CD4-positive, alpha-beta T cell treated with Interleukin-17A for 4 hours (primary cell): ENCODE results near the gene BBC3.

ENCODE experiments used
- DNase-seq: peaks from one replicate; pipeline ENCODE4 v3.0.0-alpha.2; 2020; ENCODE audit warnings: mixed read lengths

Gene BBC3

DNA sequence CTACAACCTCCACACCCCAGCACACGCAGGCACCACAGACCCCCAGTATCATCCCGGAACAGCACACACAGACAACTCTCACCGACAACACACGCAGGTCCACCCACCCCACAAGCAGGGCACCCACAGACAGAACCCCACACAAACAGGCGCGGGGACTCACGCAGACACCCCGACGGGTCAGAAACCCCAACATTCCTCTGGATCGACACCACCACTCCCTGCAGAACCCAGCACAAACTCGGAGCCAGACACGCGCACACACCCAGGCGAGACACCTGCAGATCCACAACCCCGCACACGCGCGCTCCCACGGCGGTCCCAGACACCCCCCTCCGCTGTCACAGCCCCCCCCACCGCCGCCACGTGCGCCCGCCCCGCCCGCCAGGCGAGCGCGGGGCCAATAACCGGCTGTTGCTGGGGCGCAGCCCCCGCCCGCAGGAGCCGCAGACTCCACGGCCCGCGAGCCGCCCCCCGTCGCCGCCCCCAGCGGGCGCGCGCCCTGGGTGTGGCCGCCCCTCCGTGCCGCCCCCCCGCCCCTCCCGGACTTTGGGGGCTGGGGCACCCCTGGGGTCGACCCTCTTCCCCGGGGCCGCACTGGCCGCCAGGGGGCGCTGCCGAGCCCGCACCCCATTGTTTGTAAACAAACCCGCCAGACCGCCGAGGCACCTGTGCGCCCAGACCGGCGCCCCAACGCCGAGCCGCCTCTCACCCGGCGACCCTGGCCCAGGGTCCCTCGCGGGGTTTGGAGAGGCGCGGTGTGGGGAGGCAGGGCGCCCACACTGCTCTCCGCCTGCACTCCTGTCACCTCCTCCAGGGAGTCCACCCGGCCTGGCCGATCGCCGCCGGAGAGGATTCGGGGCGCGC, 712 bp downstream of the BBC3 start:
- DNase-seq: peak; percentile 86

DNA sequence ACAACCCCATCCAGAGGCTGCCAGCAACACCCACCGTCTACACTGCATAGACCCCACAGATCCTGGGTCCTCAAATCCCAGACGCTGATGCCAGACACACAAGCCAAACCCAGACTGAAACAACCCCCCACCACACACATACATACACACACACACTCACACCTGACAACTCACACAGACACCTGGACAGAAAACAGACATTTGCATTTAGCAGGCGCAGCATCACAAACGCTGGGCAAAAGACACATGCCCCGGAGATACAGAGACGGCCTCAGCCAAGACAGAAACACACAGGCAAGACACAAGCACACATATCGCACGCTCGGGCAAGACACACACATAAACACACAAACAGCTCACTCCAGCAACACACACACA, 1.3 kb downstream of the BBC3 start:
- peak; percentile 47 for DNase-seq

DNA sequence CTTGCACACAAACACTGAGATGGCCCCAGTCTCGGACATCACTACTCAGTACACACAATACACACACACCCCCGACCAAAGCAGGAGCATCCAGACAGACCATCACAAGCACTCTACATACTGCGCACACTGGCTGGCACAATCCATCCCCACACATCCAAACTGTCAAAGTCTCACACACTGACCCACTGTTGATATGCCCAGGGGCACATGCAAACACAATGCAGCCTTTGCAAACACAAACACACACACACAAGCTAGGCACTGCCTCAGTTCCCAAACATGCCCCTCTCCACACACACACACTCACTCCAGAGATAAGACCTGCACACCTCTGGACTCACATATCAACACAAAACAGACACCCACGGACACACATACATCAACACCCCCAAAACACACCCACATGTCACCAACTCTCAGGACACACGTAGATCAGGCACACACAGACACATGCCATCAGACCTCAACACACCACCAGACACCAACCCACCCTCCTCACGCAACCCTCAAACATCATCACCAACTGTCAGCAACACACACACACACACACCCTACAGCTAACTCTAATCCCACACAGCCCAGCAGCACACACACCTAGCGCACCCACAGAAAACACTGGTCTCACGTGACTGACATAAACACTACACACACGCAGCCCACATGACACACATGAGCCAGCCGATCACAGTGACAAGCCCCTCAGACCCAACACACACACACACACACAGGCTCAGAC, 1.9 kb downstream of the BBC3 start:
- DNase-seq: peak; percentile 55

DNA sequence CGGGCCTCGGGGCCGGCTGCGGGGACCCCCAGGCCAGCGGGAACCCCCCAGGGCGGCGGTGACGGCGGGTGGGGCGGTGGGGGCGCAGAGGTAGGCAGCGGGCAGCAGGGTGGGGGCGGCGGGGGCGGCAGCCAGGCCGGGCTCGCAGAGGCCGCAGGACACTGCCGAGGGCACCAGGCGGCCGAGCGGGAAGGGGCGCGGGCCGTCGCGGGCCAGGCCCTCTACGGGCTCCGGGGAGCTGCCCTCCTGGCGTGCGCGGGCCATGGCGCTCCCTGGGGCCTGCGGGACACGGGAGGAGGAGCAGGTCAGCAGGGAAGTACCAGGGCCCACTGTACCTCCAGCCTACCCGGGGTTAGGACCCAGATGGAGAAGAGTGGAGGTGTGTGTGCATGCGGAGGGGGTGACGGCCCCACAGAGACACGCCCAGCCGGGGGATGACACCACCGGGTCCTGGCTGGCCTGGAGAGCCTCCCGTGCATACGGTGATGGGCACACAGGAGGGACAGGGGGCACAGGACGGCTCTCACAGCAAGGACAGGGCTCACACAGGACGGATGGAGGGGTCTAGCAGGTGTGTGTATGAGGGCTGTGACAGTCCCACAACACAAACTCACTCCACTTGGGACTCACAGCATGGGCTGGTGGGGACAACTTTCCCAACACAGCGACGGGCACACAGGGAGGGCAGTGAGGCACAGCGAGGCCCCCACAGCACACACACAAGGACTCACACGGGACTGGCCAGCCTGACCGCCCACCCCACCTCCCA, 2.6 kb downstream of the BBC3 start:
- DNase-seq: peak; percentile 63

DNA sequence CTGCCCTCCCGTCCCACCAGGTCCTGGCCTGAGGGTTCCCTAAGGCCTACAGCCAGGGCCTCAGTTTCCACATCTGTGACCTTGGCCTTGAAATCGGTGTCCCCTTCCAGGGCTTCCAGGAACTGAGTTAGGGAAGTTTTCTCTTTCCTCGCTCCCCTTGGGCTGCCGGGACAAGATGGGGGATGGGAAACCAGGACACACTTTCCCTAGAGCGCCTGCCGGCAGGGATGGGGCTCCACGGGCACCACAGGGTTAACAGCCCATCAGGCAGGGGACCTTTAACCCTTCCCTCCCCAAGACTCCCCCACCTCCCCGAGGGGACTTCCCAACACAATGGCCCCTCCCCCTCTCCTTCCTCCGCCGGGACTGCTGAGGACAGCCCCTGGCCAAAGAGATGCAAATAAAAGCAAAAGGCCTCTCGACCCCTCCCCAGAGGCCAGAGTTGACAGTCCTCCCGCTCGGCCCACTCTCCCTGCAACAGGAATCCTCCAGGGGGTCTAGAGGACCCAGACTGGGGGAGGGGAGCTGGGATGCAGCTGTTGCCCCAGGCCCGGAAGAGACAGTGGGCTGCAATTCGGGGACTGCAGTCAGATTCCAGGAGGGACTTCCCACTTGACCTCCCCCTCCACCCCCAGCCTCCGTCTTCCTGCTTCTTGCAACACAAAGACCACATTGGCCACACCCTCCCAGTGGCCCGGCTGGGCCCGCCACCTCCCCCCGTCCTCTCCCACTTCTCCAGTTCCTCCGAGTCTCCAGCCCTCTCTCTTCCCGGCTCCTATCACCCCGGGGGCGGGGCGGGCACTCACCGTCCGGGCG, 3.4 kb downstream of the BBC3 start:
- DNase-seq: peak; percentile 58

DNA sequence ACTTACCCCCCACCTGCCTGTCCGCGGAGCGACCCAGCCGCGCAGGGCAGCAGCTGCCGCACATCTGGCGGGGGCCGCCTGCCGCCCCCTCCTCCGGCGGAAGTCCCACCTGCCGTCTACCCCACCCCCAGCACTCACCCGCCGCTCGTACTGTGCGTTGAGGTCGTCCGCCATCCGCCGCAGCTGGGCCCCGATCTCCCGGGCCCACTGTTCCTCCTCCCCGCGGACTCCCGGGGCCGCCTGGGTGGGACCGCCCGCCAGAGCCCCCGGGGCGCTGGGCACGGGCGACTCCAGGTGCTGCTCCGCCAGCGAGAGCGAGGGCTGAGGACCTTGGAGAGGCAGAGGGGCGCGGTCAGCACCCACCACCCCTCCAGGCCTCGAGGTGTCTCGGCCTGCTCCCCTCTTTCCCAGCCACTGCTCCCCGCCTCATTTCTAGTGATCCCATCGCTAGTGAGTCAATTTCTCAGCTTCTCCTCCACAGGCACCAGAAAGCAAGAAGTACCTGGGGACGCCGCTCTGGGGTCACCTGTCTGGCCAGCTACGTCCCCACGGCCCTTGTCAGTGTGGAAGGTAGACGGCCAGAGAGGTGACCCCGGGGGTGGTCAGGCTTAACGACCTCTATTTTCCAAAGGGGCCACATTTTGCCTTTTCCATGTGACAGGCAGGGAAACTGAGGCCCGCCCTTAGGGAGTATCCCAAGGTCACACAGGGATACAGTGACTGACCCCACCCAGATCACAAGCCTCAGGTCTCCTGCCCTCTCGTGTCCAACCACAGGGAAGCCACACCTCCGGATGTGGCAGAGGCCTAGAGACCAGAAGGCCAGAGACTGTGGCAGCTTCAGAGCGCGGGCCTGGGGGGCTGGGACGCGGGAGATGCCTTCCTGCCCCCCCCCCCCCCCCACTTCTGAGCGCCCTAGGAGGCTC, 4.3 kb downstream of the BBC3 start:
- DNase-seq: peak; percentile 54

DNA sequence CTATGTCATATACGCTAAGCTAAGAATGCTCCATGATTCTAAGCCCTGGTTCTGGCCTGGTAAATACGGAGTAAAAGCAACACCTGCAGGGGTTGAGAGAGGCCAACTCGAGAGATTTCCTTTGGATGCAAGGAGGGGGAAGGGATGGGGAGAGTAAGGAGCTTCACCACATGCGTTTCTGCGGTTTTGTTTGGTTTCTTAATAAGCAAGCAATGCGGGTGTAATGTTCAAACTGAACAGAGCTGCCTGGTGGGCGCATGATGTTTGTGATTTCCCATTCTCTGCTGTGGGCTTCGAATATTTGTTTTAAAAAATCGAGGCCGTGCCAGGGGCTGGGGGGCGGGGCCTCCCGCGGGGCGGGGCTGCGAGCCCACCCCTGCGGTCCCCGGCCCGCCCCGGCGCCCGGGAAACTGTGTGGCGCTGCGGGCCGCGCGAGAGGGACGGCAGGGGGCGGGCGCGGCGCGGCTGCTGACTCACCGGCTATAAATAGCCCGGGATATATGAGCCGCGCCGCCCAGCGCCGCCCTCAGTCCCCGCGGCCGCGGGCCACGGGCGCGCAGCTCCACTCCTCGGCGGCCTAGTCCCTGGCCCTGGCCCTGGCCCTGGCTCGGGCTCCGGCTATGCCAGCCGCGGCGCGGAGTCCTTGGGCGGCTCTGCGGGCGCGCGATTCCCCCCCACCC, 5.1 kb downstream of the BBC3 start:
- peak; percentile 89 for DNase-seq

DNA sequence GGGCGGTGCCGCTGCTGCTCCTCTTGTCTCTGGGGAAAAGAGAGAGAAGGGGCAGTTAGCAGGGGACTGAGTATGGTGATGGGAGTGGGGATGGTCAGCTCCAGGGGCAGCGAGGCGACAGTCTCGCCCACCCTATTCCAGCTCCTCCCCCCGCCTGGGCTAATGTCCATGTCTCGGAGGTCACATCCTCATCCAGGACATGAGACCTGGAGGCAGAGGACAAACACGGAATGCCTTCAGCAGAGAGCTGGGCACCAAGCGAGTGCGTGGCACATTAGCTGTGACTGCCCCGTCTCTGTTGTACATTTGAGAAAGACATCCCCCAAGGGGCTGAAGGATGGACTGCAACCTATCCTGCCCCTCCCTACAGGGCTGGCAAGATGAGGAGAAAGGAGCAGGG, 9.1 kb downstream of the BBC3 start:
- DNase-seq: no peak

DNA sequence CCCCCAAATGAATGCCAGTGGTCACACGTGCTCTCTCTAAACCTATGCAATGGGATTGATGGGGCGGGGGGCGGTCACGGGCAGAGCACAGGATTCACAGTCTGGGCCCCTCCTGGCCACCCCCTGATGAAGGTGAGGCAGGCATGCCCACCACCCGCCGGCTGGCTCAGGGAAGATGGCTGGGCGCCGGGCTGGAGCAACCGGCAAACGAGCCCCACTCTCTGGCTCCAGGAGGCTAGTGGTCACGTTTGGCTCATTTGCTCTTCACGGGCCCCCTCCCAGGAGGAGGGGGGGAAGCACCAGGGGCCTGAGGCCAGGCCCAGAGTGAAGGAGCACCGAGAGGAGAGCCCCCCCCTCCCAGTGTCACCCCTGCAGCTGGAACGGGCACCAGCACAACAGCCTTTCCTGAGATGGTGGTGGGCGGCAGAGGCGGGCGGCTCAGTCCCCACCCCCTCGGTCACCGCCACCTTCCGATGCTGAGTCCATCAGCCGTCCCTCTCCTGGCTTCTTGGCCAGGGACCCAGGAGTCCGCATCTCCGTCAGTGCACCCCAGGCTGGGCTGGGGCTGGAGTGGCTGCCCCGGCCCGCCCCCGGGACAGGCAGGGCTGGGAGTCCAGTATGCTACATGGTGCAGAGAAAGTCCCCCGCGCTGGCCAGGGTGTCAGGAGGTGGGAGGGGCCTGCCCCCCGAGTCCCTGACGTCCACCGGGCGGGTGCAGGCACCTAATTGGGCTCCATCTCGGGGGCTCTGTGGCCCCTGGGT, 9.7 kb downstream of the BBC3 start:
- no peak for DNase-seq

DNA sequence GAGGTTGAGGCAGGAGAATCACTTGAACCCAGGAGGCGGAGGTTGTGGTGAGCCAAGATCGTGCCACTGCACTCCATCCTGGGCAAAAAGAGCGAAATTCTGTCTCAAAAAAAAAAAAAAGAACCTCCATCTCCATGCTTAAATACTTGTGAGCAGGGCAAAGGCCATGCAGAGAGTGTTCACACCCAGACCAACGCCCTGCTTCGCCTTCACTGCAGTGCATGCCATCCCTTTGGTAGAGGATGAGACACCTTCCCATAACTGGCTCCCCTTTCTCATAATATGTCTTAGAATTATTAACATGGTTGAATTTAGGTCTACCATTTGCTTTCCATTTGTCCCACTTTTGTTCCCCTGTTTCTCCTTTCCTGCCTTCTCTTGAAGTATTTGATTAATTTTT, 15.4 kb downstream of the BBC3 start:
- DNase-seq: no peak

DNA sequence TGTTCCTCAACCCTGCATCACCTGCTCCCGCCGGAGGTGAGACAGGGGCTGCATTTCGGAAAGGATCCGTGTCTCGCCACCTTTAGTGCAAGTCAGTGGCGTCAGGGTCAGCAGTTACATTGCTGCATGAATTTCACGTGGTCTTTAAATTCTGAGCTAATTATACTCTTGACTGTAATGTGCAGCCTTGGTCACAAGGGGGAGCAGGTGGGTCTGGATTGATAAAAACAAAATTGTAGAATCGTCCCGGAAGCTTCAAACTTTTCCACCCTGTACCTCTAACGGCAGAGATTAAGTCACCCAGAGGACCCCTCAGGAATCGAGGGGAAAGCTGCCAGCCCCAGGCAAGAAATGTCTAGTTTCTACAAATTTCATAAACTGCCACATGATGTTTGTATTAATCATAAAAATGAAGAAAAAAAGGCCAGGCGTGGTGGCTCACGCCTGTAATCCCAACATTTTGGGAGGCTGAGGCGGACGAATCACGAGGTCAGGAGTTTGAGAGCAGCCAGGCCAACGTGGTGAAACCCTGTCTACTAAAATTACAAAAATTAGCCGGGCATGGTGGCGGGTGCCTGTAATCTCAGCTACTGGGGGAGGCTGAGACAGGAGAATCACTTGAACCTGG, 20.2 kb downstream of the BBC3 start:
- DNase-seq: peak; percentile 89

DNA sequence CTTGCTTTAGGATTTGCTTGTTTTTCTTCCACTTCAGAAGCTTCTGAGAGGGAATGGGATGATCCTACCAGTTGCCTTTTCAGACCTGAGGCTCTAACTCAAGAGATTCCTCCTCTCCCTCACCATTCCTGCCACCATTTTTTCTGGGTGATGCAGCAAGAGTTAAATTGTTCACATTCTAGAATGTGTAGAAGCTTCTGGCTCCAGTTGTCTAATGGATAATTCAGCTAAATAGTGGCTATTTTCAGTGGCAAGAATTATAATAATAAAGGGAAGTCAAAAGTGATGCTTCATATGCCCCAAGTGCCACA, 20.9 kb downstream of the BBC3 start:
- DNase-seq: no peak

DNA sequence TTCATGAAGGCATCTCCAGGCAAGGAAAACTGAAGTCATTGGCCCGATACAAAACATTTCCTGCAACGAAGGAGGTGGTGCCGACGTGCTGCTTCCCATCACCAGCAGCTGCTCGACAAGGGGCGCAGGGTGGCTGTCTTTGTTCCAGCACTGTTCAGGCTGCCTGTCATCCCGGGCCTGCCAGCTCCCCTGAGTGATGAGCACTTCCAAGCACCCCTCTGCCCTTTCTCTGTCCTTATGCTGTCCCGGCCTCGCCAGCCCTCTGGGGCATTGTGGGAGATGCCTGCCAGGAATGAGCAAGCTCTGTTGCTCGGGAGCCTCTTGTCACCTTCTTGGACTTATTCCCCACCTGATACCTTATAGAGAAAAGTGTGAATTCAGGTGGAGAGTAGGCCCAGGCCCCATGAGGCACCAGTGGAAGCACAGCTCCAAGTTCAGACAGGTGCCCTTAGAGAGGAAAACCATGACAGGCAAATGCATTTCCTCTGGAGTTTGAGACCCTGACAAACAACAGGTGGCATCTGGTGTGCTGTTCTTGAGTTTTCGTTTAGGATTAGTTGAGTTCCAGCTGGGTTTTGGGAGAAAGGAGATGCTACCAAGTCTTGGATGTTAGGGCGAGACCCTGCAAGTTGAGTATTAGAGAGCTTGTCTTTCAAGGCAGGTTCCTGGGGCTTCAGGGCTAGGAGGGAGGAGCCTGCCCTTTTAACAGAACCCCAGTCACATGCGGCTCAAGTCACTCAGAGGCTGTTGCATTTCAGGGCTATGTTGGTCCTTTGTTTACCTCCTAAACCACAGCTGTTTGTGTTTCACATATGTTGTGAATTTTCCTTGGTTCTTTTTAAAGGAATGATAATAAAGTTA, 21.4 kb downstream of the BBC3 start:
- no peak for DNase-seq

DNA sequence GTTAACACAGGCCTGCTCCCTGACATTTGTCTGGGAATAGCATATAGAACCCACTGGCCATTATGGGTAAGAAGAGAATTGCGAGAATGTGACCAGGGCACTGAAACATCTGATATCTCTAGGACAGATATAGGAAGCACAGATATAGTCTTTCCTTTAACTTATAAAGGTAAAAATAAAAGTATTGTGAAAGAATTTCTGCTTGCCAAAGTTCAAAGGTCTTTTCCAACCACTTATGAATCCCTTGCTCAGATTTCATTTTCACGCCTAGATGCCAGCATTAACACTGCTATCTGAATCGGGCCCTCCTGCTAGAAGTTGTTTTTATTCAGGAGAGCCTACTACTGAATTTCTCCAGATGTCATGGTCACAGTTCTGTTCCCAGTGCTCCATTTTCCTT, 27.7 kb downstream of the BBC3 start:
- no peak for DNase-seq

DNA sequence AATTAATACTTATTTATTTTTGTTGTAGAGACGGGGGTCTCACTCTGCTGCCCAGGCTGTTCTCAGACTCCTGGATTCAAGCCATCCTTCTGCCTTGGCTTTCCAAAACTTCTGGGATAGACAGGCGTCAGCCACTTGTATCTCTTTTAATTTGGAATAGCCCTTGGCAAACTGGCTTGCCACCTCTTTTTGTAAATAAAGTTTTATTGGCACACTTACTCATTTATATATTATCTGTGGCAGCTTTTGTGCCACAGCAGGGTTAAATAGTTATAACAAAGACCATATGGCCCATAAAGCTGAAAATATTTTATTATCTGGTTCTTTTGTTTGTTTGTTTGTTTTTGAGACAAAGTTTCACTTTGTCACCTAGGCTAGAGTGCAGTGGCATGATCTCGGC, 30.5 kb downstream of the BBC3 start:
- DNase-seq: no peak

DNA sequence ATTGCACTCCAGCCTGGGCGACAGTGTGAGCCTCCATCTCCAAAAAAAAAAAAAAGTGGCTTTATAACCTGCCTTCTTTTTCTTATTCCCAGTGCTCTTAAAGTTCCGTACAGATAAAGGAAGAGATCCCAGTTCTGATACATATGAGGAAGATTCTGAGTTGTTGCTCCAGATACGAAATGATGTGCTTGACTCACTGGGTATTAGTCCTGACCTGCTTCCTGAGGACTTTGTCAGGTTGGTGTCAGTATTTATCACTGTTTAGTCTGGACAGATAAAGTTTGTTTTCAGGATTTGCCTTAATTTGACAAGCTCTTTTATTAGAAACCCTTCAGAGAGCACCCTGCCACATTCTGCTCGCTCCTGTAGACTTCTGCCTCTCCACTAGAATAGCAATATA, 33.9 kb downstream of the BBC3 start:
- no peak for DNase-seq

DNA sequence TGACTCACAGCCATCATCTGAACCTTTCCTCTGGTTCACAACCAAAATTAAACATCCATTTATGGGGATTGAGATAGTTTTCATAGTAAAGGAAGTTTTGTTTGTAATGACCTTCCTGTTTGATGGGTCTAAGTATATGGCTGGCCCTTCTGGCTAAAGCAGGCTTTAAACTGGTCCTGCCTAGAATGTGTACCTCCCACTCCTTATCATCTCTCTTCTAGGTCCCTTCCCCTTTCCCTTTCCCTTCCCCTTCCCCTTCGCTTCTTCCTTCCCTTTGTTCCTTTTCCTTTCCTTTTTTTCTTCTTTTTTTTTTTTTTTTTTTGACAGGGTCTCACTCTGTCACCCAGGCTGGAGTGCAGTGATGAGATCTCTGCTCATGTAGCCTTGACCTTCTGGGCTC, 35.6 kb downstream of the BBC3 start:
- no peak for DNase-seq

DNA sequence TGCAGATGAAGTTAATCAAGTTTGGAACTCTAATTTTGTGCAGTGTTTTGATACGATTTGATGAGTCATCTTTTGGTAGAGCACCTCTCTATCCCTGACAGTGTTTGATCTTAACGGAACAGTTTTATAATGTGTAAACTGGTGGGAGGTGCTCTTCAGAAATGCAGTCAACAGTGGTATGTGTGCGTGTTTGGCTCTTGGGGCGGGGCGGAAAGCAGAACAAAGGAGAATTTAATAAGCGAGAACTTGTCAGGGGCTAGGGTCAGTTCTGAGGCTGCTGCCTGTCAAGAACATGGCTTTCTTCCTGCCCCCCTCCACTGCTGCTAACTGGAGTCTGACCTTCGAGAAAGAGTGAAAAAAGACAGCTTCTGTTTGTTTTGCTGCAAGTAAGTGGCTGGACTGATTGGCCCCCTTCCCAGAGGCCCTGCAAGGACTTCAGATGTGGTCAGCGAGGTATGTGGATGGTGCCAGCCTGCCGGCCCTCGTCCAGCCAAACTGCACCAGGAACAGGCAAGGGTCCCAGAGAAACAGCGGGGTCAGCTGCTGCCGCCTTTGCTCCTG, 40.8 kb downstream of the BBC3 start:
- peak; percentile 75 for DNase-seq
